C1 segment of cervical spinal cord (tissue), 14 donors: ENCODE measurements around the gene GGT7.
"Not testable (repeated sequence)": the region's sequence is repeated elsewhere in the genome, so short reads cannot be mapped to it uniquely, and the experiment has no call there.

ENCODE experiments used
- DNase-seq, 14 donors: peaks; one replicate each; lab custom pipeline; 2025; lab: John Stamatoyannopoulos, UW

Gene GGT7

GRCh38 chr20:34849778-34850177 is 22.9 kb downstream of the GGT7 start:
- no peak for DNase-seq

- no peak for DNase-seq
Measured at GRCh38 chr20:34848597-34848996, 24.1 kb downstream of the GGT7 start.

- no peak for DNase-seq
Measured at GRCh38 chr20:34843421-34843820, 29.2 kb downstream of the GGT7 start.

- DNase-seq = no peak
Measured at GRCh38 chr20:34842143-34842542, 30.5 kb downstream of the GGT7 start.

- DNase-seq = peak in 1 of 14 donors; percentile 34
Measured at GRCh38 chr20:34834459-34834893, 38.2 kb downstream of the GGT7 start.

GRCh38 chr20:34831936-34832335 is 40.7 kb downstream of the GGT7 start:
- DNase-seq = no peak

GRCh38 chr20:34829191-34829590 is 43.5 kb downstream of the GGT7 start:
- DNase-seq = no peak

- DNase-seq = peak; percentile 25 to 89 (median 81)
Measured at GRCh38 chr20:34825530-34826362, 46.9 kb downstream of the GGT7 start, which contains the start of gene NCOA6. TSS of gene NCOA6 (minus strand) at chr20:34825651. CDS start at chr20:34782355, 43,296 bp downstream.

- DNase-seq = peak in 12 of 14 donors; percentile 30 to 77 (median 58)
Measured at GRCh38 chr20:34824806-34825529, 47.7 kb downstream of the GGT7 start.

- DNase-seq = peak in 6 of 14 donors; percentile 30 to 47 (median 35)
Measured at GRCh38 chr20:34824452-34824805, 48.2 kb downstream of the GGT7 start.

- DNase-seq = no peak
Measured at GRCh38 chr20:34824026-34824425, 48.6 kb downstream of the GGT7 start.

- DNase-seq = no peak
Measured at GRCh38 chr20:34820805-34821578, 51.7 kb downstream of the GGT7 start.

- DNase-seq = no peak
Measured at GRCh38 chr20:34817801-34818200, 54.9 kb downstream of the GGT7 start.

GRCh38 chr20:34817072-34817471 is 55.6 kb downstream of the GGT7 start:
- DNase-seq = no peak

- no peak for DNase-seq
Measured at GRCh38 chr20:34815636-34816035, 57.0 kb downstream of the GGT7 start.

- DNase-seq = no peak
Measured at GRCh38 chr20:34808583-34808982, 64.1 kb downstream of the GGT7 start.

- DNase-seq = not testable (repeated sequence)
Measured at GRCh38 chr20:34807944-34808465, 64.7 kb downstream of the GGT7 start.

- no peak for DNase-seq
Measured at GRCh38 chr20:34806255-34806654, 66.4 kb downstream of the GGT7 start.

GRCh38 chr20:34798871-34799270 is 73.8 kb downstream of the GGT7 start:
- no peak for DNase-seq

GRCh38 chr20:34798328-34798727 is 74.3 kb downstream of the GGT7 start:
- DNase-seq = no peak
